ENCODE data around the gene TSPAN18.

Gene TSPAN18

DNA sequence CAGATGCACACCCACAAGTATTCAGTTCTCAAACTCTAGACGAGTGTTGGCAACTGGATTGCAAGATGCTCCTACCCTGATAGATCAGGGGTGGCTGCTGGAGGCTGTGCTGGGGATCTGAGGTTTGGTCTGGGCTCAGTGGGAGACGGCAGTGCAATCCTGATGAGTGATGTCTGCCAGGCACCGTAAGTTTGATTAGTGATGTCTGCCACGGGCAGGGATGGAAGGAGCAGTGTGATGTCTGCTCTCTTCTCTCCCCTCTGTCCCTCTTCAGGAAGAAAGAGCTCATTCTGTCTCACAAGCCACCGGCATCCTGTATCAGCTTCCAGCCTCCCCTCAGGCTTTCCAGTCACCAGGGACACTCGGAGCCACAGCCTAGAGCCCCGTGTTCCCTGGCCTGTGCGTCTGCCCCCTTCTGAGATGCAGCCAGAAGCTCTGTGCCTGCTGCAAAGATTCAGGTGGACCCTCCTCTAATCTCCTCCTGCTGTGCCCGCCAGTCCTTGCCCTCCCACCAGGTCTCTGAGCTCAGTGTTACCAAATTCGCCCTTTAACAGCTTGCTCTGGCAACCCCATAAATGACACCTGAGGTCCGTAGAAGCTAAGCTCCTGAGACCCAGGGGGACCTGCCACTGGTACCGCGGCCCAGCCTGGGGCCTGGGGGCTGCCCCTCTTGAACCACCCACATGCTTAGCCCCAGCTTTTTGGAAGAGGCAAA lies 204.0 kb downstream of the TSPAN18 start:
- DNase-seq: no peak

DNA sequence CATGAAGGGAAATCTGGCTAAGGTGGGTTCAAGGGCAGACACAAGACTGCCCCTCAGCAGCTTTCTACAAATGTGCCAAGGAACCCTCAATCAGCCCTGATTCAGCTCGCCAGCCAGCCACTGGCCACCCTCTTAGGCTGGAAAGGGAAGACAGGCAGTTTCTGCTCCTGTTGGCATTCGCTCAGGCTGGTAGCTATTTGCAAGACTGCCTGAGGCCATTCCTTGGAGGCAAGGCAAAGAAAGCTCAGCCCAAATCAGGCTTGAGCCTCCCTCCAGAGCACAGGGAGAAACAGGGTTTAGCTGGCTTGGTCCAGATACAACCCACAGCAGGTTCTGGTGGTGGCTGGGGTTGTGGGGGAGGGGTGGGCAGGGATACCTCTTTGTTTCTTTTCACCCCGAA lies 204.7 kb downstream of the TSPAN18 start:
- DNase-seq: no peak

DNA sequence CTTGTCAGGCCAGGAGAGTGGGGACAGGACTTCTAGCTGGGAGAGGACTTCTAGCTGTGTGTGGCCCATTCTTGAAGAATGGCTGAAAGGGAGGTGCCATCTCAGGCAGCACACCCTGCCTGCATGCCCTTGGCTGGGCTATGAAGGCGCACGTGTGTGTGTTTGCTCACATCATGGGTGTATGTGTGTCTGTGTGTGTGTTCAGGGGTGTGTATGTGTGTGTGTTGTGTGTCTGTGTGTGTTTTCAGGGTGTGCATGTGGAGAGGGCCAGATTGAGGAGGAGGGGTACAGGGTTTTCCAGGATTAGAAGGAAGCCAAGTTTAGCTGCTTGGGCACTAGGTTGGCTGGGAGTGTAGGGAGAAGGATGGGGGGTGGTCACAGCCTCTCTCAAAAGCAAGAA lies 207.3 kb downstream of the TSPAN18 start:
- DNase-seq: no peak

DNA sequence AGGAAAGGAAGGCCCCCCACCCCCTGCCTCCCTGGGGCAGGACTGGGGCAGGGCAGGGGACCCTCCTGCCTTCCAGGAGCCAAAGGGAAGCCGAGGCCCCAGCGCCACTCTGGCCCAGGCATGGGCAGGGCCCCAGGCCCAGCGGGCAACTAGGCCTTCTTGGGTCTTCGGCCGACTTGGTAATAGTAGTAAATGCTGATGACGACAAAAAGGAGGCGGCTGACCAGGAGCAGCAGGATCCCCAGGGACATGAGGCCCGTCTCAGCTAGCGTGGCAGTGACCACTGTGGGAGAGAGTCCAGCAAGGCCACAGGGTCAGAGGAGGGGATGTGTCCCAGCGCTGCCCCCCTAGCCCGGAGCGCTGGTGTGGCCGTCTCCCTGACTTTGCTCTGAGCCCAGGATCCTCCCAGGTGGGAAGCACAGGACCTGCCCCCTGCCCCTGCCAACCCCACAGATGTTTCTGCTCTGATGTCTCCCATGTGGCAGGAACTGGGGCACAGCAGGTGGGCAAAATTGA lies 208.0 kb downstream of the TSPAN18 start:
- DNase-seq: no peak

DNA sequence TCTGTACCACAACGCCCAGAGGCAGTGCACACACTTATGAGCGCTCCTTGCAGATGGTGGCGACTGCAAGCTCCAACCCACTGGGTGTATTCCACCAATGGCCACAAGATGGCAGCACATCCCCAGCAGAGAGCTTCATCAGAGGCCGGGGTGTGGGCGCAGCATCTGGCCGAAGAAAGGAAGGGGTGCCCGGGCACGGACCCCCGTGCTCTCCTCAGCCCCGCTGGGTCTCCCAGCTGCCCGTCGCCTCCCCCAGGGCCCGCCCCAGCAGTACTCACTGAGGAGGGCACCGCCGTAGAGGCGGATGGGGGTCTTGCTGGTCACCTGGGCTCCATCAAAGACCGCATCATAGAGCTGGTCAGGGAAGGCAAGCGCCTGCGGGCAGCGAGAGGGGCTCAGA lies 209.8 kb downstream of the TSPAN18 start:
- peak; percentile 71 for DNase-seq

DNA sequence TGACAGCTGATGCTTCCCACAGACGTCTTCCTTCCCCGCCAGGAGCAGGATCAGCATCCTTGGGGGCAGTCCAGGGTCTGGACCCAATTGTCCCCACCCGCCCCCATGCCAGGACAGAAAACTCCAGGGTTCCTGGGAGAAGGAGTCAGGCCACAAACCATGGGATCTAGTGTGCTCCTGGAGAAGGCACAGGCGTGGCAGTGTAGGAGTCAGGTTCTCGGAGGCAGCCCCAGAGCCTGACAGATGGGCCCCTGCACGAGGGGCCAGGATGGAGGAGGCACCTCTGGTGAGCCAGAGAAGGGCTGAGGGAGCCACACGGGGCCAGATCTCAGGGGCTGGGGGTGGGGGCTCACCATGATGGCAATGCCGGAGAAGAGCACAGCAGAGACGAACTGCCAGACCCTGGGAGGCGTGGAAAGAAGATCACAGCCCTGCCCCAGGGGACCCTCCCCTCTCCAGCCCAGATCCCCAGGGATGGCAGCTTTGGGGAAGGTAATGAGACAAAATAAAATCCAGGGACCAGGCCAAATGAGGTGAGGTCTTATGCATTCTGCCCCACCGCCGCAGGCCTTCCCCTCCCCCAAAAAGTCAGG lies 210.3 kb downstream of the TSPAN18 start:
- DNase-seq: no peak

DNA sequence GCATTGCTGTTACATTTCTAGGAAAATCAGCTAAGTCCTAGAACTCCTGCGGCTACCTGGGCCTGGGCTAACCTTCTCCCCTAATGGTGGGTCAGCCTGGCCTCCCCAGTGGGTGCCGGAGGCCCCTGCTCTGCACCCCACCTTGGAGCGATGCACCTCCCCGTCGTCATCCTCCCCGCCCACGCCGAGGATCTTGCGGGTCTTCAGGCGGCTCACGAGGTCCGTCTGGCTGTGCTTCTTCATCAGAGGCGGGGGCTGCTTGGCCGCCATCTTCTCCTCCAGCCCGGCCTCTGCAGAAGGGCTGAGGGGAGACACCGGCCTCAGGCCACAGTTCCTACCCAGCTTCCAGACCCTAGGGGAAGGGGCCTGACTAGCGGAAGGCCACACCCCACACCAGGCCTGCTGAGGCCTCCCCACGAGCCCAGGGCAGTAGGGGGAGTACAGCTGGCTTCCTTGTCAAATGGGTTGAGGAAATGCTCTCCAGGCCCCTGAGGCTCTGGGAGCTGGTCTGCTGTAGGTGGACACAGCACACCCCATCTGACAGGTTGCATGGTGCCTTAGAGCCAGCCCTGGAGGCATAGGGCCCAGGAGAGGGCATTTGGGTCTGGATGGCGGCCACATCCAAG lies 211.4 kb downstream of the TSPAN18 start:
- DNase-seq: no peak

DNA sequence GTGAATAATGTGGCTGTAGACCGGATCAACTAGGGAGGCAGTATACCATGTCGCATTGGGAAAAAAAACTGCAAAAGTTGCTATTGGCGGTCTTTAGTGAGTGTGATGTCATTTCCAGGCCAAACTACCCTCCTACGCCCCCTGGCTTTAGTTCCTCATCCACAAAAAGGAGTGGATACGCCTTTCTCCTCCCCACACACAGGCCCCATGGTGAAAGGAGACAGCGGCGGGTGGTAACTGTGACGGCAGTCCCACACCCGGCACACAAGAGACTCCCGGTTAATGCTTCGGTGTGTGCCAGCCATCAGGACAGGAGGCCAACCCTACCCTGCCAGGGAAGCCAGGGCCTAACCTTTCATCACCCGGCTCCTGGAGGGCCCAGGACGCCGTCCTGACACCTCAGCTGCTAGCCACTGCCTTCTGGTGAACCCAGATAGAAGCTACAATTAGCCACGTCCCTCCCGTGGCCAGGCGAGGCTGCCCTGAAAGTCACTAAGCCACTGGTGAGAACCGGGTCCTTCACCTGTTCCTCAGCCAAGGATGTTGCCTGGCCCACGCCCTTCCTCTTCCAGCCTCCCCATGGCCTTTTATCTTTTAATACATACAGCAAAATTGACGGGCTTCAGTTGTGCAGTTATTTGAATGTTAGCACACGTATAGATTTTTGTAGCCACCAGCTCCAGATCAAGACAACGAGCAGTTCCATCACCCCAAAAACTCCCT lies 213.1 kb downstream of the TSPAN18 start:
- peak; percentile 16 for DNase-seq

DNA sequence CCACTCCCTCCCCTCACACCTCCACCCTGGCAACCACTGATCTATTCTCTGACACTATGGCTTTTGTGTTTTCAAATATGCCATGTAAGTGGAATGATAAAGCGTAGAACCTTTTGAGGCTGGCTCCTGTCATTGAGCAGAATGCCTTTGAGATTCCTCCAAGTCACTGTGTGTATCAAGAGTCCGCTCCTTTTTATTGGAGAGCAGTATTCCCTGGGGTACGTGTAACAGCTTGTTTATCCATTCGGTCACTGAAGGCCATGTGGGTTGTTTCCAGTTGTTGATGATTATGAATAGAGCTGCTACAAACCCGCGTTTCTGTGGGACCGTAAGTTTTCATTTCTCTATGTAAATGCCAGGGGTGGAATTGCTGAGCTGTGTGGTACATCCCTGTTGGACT lies 213.6 kb downstream of the TSPAN18 start:
- DNase-seq: no peak

DNA sequence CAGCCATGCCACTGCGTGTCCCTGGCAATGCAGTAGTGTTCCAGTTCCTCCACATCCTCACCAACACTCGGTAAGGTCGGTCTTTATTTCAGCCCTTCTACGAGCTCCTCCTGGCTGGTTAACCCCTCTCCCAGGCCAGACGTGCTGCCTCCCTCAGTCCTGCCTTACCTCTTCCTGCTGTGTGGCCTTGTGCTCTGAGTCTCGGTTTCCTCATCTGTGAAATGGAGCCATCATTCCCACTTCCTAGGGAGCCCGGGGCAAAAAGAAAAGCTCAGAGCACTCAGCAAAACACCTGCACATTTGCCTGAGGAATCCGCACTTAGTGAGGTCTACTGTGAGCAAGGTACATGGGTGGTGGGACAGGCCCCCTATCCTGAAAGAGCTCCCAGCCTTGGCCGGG lies 214.1 kb downstream of the TSPAN18 start:
- DNase-seq: no peak

DNA sequence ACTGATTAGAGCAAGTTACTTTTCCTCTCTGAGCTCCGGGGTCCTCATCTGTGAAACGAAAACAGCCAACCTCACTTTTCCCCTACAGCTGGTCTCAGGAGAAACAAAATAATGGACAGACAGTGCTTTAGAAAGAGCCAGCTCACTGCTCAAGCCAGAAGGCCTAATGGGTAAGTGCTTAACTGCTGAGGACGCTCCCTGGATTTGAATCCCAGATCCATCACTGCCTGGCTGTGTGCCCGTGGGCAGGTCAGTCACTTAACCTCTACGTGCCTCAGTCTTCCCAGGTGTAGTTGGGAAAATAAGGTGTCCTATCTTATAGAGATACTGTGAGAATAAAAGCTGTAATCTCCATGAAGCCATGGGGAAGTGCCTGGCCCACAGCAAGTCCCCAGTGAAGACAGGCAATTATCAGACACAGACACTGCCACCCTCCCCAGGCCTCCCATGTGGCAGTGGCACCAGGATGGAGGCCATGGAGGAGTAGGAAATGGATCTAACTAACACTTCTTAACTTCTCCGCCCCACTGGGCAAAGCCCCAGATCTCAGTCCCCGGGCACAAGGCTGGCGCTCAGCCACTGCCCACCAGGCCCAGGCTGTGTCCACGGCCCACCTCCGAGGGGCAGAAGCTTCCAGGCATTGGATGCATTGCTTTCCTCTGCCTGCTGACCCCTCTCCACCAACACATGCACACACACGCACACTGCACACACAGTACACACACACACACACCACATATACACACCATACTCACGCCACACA lies 214.7 kb downstream of the TSPAN18 start:
- no peak for DNase-seq

DNA sequence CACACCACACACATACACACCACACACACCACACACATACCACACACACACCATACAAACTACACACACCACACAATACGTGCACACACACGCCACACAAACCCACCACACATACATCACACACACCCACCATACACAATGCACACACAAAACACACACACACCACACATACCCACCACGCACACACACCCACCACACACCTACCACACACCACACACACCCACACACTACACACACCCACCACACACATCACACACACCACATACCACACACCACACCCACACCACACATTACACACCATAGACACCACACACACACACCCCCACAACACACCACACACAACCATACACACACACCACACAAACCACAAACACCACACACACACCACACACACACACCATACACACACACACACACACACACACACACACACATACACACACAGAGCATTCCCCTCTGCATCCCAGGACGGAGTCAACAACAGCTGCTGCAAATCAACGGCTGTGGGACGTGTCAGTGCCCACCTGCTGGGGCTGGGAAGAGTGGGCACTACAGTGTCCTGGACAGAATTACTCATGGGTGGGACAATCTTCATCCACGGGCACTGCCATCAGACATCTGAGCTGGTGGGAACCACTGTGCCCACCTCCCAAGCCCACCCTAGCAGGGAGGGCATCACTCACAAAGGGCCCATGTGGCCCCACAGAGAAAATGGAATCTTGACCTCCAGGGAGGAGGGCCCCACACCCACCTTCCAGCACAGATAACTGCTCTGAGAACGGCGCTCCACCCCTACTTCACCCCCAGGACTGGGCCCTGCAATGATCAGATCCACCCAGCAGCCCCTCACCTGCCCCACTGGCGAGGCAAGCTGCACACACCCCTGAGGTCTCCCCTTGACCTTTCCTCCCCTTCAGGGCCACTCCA lies 215.5 kb downstream of the TSPAN18 start:
- DNase-seq: no peak

DNA sequence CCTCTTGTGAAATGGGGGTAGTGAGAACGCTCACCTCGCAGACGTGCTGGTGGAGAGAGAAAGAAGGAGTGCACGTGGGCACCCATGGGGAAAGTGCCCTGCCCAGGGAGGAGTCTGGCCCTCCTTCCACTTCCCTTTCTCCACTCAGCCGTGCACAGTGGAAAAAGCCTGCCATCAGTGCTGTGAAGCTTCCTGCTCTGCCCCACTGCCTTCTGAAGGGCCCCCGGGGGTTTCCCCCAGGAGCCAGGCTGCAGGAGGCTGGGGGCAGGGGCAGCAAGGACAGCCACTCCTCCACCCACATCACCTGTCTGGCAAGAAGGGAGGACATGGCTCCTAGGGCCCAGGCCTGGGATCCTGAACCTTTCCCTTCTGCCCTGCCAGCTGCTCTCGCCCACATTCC lies 216.4 kb downstream of the TSPAN18 start:
- no peak for DNase-seq

DNA sequence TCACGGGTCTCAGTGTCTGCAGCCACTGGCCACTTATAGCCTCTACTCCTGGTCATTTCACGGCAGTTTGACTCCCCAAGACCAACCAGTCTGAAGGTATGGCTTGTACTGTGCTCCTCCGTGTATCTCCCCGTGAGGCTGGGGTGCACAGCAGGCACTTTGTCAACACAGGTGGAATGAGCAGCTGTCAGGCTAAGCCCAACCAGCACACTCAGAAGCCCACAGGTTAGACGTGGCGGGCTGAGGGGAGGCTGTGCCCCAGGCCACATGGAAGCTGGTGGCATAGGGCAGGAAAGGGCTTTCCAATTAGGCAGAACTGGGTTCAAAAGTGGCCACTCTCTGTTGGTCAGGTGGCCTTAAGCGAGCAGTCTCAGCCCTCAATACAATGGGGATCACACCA lies 216.9 kb downstream of the TSPAN18 start:
- no peak for DNase-seq

DNA sequence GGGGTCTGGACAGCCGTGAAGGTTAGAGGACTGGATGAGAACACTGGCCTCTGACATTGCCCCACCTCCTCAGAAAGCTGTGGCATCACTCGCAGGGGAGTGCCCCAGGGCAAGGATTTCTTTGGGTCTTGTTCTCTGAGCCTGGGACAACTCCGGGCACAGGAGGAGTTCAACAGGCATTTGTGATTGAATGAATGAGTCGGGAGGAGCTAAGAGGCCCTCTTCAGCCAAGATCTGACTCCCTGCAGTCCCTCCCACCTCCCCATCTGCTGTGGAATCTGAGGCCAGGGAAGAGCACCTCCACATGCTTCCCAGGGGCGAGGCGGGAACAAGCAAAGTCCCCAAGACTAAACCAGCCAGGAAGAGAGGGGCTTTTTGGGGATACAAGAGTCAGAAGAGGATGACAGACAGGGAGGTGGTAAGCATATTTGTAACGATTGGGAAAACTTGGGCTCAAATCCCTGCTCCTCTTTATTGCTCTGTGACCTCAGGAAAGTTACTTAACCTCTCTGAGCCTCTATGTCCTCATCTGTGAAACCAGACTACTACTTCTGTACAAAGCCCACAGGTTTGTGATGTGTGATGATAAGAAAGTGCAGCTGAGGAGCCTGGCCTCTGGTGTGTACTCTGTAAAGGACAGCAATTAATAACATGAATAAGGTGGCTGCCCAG lies 217.6 kb downstream of the TSPAN18 start:
- no peak for DNase-seq

DNA sequence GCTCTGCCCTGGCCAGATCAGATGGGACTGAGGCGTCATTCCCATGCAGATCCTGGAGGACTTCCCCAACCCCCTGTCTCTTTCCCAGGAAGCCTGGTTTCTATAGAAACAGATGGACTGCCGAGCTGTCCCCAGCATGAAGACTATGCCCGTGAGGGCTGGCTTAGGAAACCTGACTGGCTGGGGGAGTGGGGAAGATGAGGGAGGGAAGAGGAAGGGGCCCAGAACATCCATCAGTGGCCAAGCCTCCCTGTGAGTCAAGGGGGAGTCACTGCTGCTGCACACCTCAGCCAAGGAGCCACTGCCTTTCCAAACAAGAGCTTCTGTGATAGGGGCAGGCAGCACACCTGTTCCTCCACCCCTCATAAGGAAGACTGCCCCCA lies 218.1 kb downstream of the TSPAN18 start:
- DNase-seq: no peak

DNA sequence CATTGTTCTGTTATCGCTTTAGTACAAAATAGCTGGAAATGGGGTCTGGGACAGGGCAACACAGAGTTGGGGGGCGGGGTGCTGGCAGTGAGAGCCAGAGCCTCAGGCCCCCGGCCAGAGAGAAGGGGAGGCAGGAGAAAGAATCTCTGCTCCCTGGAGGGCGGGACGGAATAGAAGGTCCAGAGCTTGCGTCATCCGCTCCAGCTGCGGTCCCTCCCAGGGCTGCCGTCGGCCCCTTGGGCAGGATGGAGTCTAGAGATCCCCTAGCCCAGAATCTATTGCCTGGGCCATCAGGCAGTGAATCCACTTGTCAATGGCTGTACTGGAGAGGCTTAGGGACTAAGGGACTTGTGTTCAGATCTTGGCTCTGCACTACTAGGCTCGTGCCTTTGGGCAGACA lies 218.9 kb downstream of the TSPAN18 start:
- DNase-seq: no peak

DNA sequence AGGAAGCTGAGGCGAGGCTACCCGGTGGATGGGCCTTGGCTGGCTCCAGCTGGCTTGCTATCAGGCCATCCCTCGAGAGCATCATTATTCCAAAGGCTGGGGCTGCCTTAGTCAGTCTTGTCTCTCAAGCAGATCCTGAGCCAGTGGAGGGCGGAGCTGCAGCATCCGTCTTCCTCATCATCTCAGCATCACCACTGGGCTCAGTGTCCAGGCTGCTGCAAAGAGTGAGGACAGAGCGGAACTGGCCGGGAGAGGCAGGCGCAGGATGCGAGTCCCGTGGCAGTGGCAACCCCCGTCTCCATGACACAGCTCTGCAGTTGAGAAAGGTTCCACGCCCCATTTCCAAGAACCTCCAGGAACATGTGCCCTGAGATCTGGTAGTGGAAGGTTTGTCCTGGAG lies 219.5 kb downstream of the TSPAN18 start:
- DNase-seq: no peak

DNA sequence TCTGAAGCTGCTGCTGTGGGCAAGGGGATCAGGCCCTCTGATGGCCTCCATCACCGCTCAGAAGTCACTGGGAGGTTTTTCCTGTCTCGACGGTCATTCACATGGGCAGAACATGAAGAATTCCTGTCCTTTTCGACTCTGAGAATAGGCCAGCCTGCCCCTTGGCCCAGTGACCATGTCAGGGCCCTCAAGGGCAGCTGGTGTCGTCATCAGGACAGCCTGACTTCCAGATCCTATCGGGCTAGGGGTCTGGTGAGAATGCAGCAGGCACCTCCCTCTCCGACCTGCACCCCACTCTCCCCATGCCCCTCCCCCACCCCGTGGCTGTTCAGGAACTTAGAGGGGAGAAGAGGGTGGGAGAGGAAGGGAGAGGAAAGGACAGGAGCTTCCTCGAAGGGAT lies 220.4 kb downstream of the TSPAN18 start:
- DNase-seq: no peak

DNA sequence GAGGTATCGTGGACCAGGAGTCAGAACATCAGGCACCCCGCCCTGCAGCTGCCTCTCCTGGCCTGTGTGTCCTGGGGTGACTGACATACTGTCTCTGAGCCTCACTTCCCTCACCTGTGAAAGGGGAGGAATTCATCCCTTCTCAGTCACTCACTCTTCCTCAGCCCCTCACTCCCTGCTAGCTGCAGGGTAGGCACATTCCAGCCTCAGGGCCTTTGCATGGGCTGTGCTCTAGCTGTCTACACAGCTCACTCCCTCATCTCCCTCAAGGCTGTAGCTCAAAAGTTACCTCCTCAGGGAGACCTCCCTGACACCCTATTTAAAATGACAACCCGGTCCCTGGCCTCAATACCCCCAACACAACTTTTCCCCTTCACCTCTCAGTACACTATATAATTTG lies 221.4 kb downstream of the TSPAN18 start:
- DNase-seq: no peak

Measured in fibroblast of skin of right quadriceps (primary cell).